GM18873 (cell line): ENCODE data around the gene DOLPP1.
"Not testable (repeated sequence)": the region's sequence is repeated elsewhere in the genome, so short reads cannot be mapped to it uniquely, and the experiment has no call there.

Experiments
- ATAC-seq: cut with Tn5 transposase; IDR thresholded peaks from one replicate; pipeline ENCODE4 v1.9.1; 2021; ENCODE audit warnings: mild to moderate bottlenecking, moderate library complexity, moderate number of reproducible peaks; ENCODE audit not compliant: unreplicated experiment, low FRiP score

Gene DOLPP1, protein sequence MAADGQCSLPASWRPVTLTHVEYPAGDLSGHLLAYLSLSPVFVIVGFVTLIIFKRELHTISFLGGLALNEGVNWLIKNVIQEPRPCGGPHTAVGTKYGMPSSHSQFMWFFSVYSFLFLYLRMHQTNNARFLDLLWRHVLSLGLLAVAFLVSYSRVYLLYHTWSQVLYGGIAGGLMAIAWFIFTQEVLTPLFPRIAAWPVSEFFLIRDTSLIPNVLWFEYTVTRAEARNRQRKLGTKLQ

GRCh38 chr9:129080601-129081387 is at the start of gene DOLPP1:
DOLPP1 (plus strand) TSS chr9:129081111; CDS start chr9:129081132, 21 bp downstream.
- peak; percentile 90 for ATAC-seq

GRCh38 chr9:129031514-129031913 is 49.4 kb upstream of the DOLPP1 start:
- no peak for ATAC-seq

- ATAC-seq: no peak
These were observed 48.3 kb upstream of the DOLPP1 start for GRCh38 chr9:129032541-129033159.

GRCh38 chr9:129033216-129033615 is 47.7 kb upstream of the DOLPP1 start:
- ATAC-seq: no peak

- ATAC-seq: not testable (repeated sequence)
These were observed 45.1 kb upstream of the DOLPP1 start for GRCh38 chr9:129035838-129036237.

- peak; percentile 91 for ATAC-seq
These were observed 44.5 kb upstream of the DOLPP1 start, which contains the start of gene MIGA2 for GRCh38 chr9:129036241-129036922. MIGA2 (plus strand) TSS chr9:129036626; CDS start chr9:129040595, 3,969 bp downstream.

DNA sequence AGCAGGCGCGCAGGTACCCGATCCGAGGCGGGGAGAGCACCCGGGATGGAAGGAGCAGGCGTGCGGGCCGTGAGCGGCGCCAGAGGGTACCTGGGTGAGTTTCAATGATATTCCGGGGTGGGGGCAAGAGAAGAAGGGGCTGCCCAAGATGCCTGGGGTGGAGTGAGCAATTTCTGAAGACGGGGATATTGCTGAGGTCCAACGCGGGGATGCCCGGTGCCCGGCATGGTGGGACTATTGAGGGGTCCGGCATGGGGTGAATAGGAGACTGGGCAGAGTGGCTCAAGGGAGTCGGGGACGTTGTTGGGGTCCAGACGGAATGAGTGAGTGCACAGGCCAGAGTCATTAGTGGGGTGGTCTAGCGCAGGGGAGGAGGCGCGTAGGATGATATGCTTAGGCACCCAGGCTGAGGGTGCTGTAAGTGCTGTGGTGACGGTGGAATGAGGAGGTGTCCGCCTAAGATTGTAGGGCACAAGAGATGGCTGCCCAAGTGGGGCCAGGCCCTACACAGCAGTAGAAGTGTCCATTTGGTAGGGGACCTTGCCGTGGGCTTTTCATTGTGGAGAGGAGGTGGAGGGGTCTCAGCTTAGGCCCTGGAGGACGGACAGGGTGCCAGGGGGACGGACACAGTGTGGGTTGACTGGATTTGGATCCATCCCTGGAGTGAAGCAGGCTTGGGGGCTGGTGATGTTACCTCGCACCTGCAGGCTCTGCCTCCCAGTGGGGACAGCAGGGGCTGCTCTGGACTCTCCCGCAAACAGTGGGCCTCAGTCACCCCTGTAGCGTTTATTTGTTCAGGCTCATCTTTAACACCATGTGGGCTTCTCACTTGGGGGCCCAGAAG is 43.8 kb upstream of the DOLPP1 start:
- no peak for ATAC-seq

DNA sequence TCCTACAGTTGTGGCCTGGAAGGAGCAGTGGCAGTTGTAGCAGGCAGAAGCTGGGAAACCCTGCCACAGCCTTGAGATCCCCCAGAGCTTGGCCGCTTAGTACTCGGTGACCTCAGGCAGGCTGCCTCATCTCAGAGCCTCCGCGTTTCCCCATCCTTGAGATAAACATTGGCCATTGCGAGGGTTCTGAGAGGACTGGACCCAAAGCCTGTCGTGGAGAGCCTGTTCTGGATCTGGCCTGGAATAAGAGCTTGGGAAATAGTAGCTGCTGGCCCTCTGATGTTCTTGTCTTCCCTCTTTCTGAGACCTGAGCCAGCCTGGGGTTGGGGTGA is 43.2 kb upstream of the DOLPP1 start:
- ATAC-seq: no peak

- no peak for ATAC-seq
These were observed 42.6 kb upstream of the DOLPP1 start for GRCh38 chr9:129038109-129038852.

DNA sequence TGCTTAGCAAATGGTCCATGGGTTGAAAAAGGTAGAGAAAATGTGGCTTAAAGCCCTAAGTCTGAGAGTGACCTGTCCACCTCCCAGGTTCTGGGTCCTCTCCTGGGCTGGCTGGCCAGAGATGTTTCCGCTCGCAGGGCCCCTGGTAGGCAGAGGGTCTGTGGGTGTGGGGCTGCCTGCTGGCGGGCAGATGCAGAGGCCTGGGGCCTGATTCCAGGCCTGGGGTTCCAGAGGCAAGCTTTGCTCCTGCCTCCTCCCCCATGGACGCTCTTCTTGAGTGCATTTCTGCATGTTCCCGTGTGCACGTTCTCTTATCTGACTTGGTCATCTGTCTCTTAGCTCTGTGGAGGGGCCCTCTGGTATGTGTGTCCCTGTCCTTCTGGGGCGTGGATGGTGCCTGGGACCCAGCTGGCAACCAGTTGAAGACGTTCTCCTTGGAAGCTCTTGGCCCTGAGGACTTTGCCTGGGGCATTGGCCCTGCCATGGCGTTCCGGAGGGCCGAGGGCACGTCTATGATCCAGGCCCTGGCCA is 40.7 kb upstream of the DOLPP1 start:
- ATAC-seq: no peak

GRCh38 chr9:129042016-129042415 is 38.9 kb upstream of the DOLPP1 start:
- no peak for ATAC-seq

- ATAC-seq: no peak
These were observed 28.3 kb upstream of the DOLPP1 start for GRCh38 chr9:129052592-129052991.

GRCh38 chr9:129053020-129053419 is 27.9 kb upstream of the DOLPP1 start:
- no peak for ATAC-seq

DNA sequence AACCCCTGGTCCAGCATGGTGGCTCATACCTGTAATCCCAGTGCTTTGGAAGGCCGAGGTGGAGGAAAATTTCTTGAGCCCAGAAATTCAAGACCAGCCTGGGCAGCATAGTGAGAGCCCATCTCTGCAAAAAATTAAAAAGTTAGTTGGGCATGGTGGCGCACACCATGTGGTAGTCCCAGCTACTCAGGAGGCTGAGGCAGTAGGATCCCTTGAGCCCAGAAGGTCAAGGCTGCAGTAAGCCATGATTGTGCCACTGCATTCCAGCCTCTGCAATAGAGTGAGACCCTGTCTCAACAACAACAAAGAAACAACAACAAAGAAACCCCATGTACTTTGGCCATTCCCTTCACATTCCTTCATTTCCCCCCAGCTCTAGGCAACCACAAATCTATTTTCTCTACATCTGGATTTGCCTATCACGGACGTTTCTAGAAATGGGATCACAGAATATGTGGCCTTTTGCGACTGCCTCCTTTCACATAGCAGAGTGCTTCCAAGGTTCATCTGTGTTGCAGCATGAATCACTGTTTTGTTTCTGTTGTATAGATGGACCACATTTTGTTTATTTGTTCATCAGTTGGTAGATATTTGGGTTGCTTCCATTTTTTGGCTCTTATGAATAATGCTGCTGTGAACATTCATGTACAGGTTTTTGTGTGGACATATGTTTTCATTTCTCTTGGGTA is 26.6 kb upstream of the DOLPP1 start:
- no peak for ATAC-seq

DNA sequence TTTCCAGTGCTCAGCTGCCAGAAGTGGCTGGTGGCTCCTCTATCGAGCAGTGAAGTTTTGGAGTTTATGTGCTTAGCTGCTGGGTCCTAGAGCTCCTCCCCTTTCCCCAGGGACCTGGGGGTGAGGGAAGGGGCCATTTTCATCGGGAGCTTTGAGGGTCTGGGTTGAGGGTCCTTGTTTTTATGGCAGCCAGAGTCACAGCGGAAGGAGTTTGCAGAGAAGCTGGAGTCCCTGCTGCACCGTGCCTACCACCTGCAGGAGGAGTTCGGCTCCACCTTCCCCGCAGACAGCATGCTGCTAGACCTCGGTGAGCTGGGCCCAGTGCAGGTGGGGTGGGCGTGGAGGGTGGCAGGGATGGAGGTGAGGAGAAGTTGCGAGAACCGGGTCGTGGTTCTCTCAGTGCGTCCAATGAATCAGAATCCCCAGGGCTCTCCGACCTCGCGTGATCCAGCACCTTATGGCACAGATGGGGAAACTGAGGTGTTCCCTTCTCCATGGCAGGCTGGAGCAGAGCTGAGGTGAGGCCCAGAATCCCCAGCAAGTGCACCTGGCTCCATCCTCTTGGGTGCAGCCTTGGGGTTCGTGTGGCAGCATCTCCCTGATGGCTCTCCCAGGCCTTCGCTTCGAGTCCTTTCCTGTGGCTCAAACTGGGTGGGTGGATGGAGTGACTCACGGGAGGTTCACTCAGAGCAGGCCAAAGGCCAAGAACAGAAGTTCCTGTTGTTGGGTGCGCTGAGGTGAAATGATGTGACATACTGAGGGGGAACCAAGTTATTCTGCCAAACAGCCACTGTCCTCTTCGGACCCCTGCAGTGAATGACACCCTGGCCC is 21.7 kb upstream of the DOLPP1 start:
- ATAC-seq: no peak

GRCh38 chr9:129059796-129060785 is 20.8 kb upstream of the DOLPP1 start:
- no peak for ATAC-seq

GRCh38 chr9:129060991-129061390 is 19.9 kb upstream of the DOLPP1 start:
- no peak for ATAC-seq
